Epithelial cell of esophagus (primary cell): ENCODE measurements around the gene EIF2D.
"Not testable (repeated sequence)": the region's sequence is repeated elsewhere in the genome, so short reads cannot be mapped to it uniquely, and the experiment has no call there.

ENCODE experiments used
- DNase-seq: peaks from one replicate; pipeline ENCODE4 v3.0.0; 2010; ENCODE audit warnings: low read depth
- H3K4me3 ChIP-seq: 2 replicates; pipeline ENCODE4 v1.5.1; 2011; ENCODE audit warnings: mild to moderate bottlenecking, low read length, control low read depth
- TF ChIP-seq, protein P1 (sequence below): IDR thresholded peaks from 2 replicates; pipeline ENCODE4 v1.5.1; 2011; ENCODE audit warnings: low read depth, mild to moderate bottlenecking, low read length, control low read depth, inconsistent platforms; ENCODE audit not compliant: insufficient read depth; ENCODE audit errors: missing control alignments

EIF2D gene

GRCh38 chr1:206635978-206636345 lies 23.7 kb upstream of the EIF2D start:
- H3K4me3 ChIP-seq, result peak overlapping the region; percentile 70

GRCh38 chr1:206635080-206635977 lies 23.1 kb upstream of the EIF2D start, which contains the start of gene DYRK3:
DYRK3 (plus strand) TSS chr1:206635536; CDS start chr1:206635704, 168 bp downstream.
- peak within 1 kb of the TSS; percentile 70 for H3K4me3 ChIP-seq
- peak; percentile 96 for DNase-seq
- TF ChIP-seq, protein P1, sequence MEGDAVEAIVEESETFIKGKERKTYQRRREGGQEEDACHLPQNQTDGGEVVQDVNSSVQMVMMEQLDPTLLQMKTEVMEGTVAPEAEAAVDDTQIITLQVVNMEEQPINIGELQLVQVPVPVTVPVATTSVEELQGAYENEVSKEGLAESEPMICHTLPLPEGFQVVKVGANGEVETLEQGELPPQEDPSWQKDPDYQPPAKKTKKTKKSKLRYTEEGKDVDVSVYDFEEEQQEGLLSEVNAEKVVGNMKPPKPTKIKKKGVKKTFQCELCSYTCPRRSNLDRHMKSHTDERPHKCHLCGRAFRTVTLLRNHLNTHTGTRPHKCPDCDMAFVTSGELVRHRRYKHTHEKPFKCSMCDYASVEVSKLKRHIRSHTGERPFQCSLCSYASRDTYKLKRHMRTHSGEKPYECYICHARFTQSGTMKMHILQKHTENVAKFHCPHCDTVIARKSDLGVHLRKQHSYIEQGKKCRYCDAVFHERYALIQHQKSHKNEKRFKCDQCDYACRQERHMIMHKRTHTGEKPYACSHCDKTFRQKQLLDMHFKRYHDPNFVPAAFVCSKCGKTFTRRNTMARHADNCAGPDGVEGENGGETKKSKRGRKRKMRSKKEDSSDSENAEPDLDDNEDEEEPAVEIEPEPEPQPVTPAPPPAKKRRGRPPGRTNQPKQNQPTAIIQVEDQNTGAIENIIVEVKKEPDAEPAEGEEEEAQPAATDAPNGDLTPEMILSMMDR, result no peak

More at GRCh38 chr1:206635978-206636345, 23.7 kb upstream of the EIF2D start:
- DNase-seq, result no peak
- TF ChIP-seq, protein P1, result no peak

DNA sequence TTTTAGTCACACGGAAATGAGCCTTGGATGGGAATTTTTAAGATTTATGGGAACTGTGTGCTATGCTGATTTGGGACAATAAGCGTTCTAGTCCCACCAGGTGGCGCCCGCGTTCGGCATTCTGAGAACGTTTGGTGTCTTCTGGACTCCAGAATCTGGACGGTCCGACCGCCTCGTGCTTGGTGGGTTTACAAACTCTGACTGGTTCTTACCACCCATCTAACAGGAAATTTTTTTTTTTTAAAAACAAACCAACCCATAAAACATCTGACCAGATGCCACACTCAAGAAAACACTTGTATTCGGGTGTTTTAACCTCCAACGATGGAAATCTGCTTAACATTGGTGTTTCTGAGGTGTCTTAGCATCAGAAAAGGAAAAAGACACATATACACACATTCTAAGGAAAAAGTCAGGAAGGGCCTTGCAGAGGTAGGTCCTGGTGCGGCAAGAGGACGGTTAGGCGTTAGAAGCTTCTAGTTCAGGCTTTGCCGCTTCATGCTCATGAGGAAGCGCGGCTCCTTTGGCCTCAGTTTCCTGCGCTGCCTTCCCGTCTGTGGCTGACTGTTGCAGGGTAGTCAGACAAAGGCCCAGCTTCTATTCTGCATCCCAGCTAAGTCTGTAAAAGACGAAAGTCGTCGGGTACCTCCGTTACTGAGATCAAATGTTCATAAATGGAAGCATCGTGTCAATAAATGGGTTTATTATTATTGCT lies 22.3 kb upstream of the EIF2D start:
- peak; percentile 89 for DNase-seq
- H3K4me3 ChIP-seq, result no peak overlapping the region
- TF ChIP-seq, protein P1, result peak; percentile 84

- H3K4me3 ChIP-seq, result no peak overlapping the region
- DNase-seq, result peak; percentile 97
- TF ChIP-seq, protein P1, result no peak
These were observed 21.4 kb upstream of the EIF2D start for GRCh38 chr1:206633708-206634121.

DNA sequence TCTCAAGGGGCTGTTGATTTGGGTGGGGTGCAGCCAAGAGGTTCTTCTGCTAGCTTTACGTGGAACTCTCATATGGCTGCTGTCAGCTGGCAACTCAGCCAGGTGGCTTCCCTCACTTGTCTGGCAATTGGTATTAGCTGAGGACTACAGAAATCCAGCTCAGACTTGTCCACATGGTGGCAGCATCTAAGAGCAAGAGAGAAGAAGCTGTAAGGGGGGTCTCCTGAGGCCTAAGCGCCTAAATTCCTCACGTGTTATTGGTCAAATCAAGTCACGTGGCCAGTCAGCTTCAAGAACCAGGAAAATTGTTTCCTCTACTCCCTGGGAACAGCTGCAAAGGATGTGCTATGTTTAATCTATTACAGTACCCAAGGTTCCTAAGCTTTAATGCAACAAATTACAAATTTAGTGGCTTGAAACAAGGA lies 18.8 kb upstream of the EIF2D start:
- peak; percentile 67 for DNase-seq
- TF ChIP-seq, protein P1, result peak; percentile 59
- H3K4me3 ChIP-seq, result no peak overlapping the region

DNA sequence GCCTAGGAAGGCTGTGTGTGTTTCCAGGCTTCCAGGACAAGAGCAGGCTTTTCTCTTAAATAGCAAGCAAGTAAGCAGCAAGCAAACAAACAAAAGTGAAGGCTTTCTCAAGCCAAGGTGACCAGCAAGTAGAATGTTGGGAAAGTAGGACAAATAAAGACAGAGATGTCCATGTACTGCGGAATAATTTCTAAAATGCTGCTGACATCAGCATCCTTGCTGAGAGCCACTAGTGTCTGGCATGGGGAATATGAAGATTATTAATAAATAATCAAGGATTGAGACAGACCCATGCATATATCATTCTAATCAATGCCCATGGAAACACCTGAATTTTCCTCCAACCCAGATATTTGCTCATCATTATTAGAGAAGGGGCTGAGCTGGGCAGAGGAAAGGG lies 16.7 kb upstream of the EIF2D start:
- DNase-seq, result no peak
- TF ChIP-seq, protein P1, result no peak
- no peak overlapping the region for H3K4me3 ChIP-seq

- DNase-seq, H3K4me3 ChIP-seq: not testable (repeated sequence)
These were observed 14.1 kb upstream of the EIF2D start for GRCh38 chr1:206626396-206626795.
